Smooth muscle cell (in vitro differentiated cells): ENCODE measurements around the gene NEURL3. TPM values are rescaled to one million over a fixed set of nuclear protein-coding genes. Genes with fewer than 3 reads are reported as not detected.
"Not testable (repeated sequence)": the region's sequence is repeated elsewhere in the genome, so short reads cannot be mapped to it uniquely, and the experiment has no call there.

ENCODE experiments used
- DNase-seq: peaks from one replicate; lab custom pipeline; 2025; ENCODE audit not compliant: unreplicated experiment; lab: John Stamatoyannopoulos, UW
- H2AFZ ChIP-seq: fragments of 200-600 bp; sonication (generic); 2 replicates; pipeline ENCODE4 v1.6.0; 2016; ENCODE audit warnings: antibody characterized with exemption, low read depth, mild to moderate bottlenecking
- H3F3A ChIP-seq: fragments of 200-600 bp; sonication (generic); 2 replicates; pipeline ENCODE4 v1.6.0; 2017; ENCODE audit warnings: antibody characterized with exemption, low read depth
- H3K27ac ChIP-seq: fragments of 200-600 bp; sonication (generic); 2 replicates; pipeline ENCODE4 v1.5.1; 2016; ENCODE audit warnings: low read depth, mild to moderate bottlenecking
- H3K27me3 ChIP-seq: fragments of 200-600 bp; sonication (generic); 2 replicates; pipeline ENCODE4 v1.6.1; 2016; ENCODE audit warnings: low read depth, mild to moderate bottlenecking
- H3K36me3 ChIP-seq: fragments of 200-600 bp; sonication (generic); 2 replicates; pipeline ENCODE4 v1.5.1; 2016; ENCODE audit warnings: low read depth
- H3K4me1 ChIP-seq: fragments of 200-600 bp; sonication (generic); 2 replicates; pipeline ENCODE4 v1.5.1; 2016; ENCODE audit warnings: low read depth
- H3K4me2 ChIP-seq: fragments of 200-600 bp; sonication (generic); 2 replicates; pipeline ENCODE4 v1.6.0; 2016; ENCODE audit warnings: mild to moderate bottlenecking
- H3K4me3 ChIP-seq: fragments of 200-600 bp; sonication (generic); 2 replicates; pipeline ENCODE4 v1.5.1; 2016; ENCODE audit warnings: mild to moderate bottlenecking
- H3K79me2 ChIP-seq: fragments of 200-600 bp; sonication (generic); 2 replicates; pipeline ENCODE4 v1.6.0; 2016; ENCODE audit warnings: low read depth, mild to moderate bottlenecking
- H3K9ac ChIP-seq: fragments of 200-600 bp; sonication (generic); 2 replicates; pipeline ENCODE4 v1.6.0; 2016; ENCODE audit warnings: low read depth
- H3K9me3 ChIP-seq: fragments of 200-600 bp; sonication (generic); replicated peaks from 2 replicates; pipeline ENCODE4 v1.5.1; 2016; ENCODE audit warnings: low read depth
- H4K20me1 ChIP-seq: fragments of 200-600 bp; sonication (generic); 2 replicates; pipeline ENCODE4 v1.6.0; 2016; ENCODE audit warnings: low read depth
- CTCF ChIP-seq: fragments of 200-600 bp; sonication (generic); IDR thresholded peaks from 2 replicates; pipeline ENCODE4 v1.5.1; 2017; ENCODE audit warnings: borderline replicate concordance, mild to moderate bottlenecking, antibody characterized with exemption; ENCODE audit not compliant: insufficient read depth, poor library complexity, severe bottlenecking
- WGBS: methylation state at CpG from one replicate; pipeline ENCODE4 v1.1.7; 2016; ENCODE audit warnings: low lambda C conversion rate; 5-methylcytosine and 5-hydroxymethylcytosine counted together
- polyA plus RNA-seq: library from polyadenylated mRNA; unstranded; fragments of >200 nt; fragmentation: Nextera tagmentation; extraction: Ambion mirVana; gene quantifications from 2 replicates; pipeline ENCODE4 v1.2.1, GENCODE V29; 2016
- total RNA-seq: library from RNA; depleted of rRNA; stranded (reverse); fragments of >200 nt; gene quantifications from 2 replicates; pipeline ENCODE4 v1.2.3, GENCODE V29; 2014

Gene NEURL3
- total and polyA plus RNA-seq, 2 experiments from 2014 or later: 0.21 TPM; not detected in 1

GRCh38 chr2:96468904-96469303 is 36.3 kb downstream of the NEURL3 start:
- H3K4me2 ChIP-seq: no peak overlapping the region
- H4K20me1 ChIP-seq: no peaks in the 10 kb centered on the region
- H3K4me3 ChIP-seq: no peak overlapping the region
- DNase-seq: no peak
- TF ChIP-seq CTCF: no peak
- no peaks in the 10 kb centered on the region for H3K9me3 ChIP-seq
- H3K9ac ChIP-seq: no peak overlapping the region
- WGBS: 91% methylated on average over 6 of the region's 6 CpGs
- no peak overlapping the region for H3K27ac ChIP-seq
- no peaks in the 10 kb centered on the region for H3K79me2 ChIP-seq
- no peaks in the 10 kb centered on the region for H3K4me1 ChIP-seq
- H2AFZ ChIP-seq: no peak overlapping the region
- peaks cover 5% of the 10 kb centered on the region for H3K27me3 ChIP-seq
- H3F3A ChIP-seq: no peaks in the 10 kb centered on the region
- H3K36me3 ChIP-seq: no peaks in the 10 kb centered on the region

- H3K27ac ChIP-seq: no peak overlapping the region
- no peak overlapping the region for H3K9ac ChIP-seq
- H3K36me3 ChIP-seq: no peaks in the 10 kb centered on the region
Observed at GRCh38 chr2:96464651-96465050, 40.5 kb downstream of the NEURL3 start.

GRCh38 chr2:96464061-96464460 is 41.1 kb downstream of the NEURL3 start:
- Histone ChIP-seq H3K9me3 (no peaks in the 10 kb centered on the region), H4K20me1 (no peaks in the 10 kb centered on the region), H3K9ac (no peak overlapping the region), H3K4me3 (no peak overlapping the region), H3K27ac (no peak overlapping the region), H3K27me3 (no peaks in the 10 kb centered on the region), H3K4me1 (no peaks in the 10 kb centered on the region), H2AFZ (no peak overlapping the region), H3F3A (no peaks in the 10 kb centered on the region), H3K79me2 (no peaks in the 10 kb centered on the region), H3K4me2 (no peak overlapping the region), H3K36me3 (no peaks in the 10 kb centered on the region)
- no peak for TF ChIP-seq CTCF
- WGBS: 81% methylated on average over 3 of the region's 3 CpGs
- DNase-seq: no peak

More at GRCh38 chr2:96464651-96465050, 40.5 kb downstream of the NEURL3 start:
- H3K4me1 ChIP-seq: no peaks in the 10 kb centered on the region
- H3F3A ChIP-seq: no peaks in the 10 kb centered on the region
- H3K79me2 ChIP-seq: no peaks in the 10 kb centered on the region
- H3K9me3 ChIP-seq: no peaks in the 10 kb centered on the region
- no peak for TF ChIP-seq CTCF
- no peaks in the 10 kb centered on the region for H3K27me3 ChIP-seq
- H4K20me1 ChIP-seq: no peaks in the 10 kb centered on the region
- no peak overlapping the region for H3K4me2 ChIP-seq
- no peak overlapping the region for H2AFZ ChIP-seq
- no peak overlapping the region for H3K4me3 ChIP-seq
- DNase-seq: no peak
- WGBS: 63% methylated on average over 2 of the region's 2 CpGs

GRCh38 chr2:96463119-96463518 is 42.0 kb downstream of the NEURL3 start:
- WGBS: 95% methylated on average over 2 of the region's 2 CpGs
- no peak overlapping the region for H2AFZ ChIP-seq
- no peak for TF ChIP-seq CTCF

DNA sequence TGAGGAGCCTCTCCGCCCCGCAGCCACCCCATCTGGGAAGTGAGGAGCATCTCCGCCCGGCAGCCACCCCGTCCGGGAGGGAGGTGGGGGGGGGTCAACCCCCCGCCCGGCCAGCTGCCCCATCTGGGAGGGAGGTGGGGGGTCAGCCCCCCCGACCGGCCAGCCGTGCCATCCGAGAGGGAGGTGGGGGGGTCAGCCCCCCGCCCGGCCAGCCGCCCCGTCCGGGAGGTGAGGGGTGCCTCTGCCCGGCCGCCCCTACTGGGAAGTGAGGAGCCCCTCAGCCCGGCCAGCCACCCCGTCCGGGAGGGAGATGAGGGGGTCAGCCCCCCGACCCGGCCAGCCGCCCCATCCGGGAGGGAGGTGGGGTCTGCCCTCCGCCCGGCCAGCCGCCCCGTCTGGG is 43.5 kb downstream of the NEURL3 start:
- H2AFZ ChIP-seq, H3K79me2 ChIP-seq, H3K4me2 ChIP-seq, H3K27me3 ChIP-seq, H3K9me3 ChIP-seq, H3K9ac ChIP-seq, H3K4me3 ChIP-seq, H4K20me1 ChIP-seq, H3K27ac ChIP-seq, H3K36me3 ChIP-seq, H3F3A ChIP-seq, H3K4me1 ChIP-seq, DNase-seq: not testable (repeated sequence)
- WGBS: no CpG with 5 or more reads among the region's 30 CpGs

More at GRCh38 chr2:96463119-96463518, 42.0 kb downstream of the NEURL3 start:
- Histone ChIP-seq H3K9me3 (no peaks in the 10 kb centered on the region), H3K4me1 (no peaks in the 10 kb centered on the region), H3K4me3 (no peak overlapping the region), H3K4me2 (no peak overlapping the region), H3K36me3 (no peaks in the 10 kb centered on the region), H3K27ac (no peak overlapping the region), H4K20me1 (no peaks in the 10 kb centered on the region), H3K9ac (no peak overlapping the region), H3K79me2 (no peaks in the 10 kb centered on the region), H3F3A (no peaks in the 10 kb centered on the region), H3K27me3 (no peaks in the 10 kb centered on the region)
- DNase-seq: no peak
